Measurements from ENCODE around the gene UPF1.

GRCh38 chr19:18883526-18884304 is 52.0 kb downstream of the UPF1 start:
- no peak for TF ChIP-seq ZNF777 (tag by site-specific recombination; IDR thresholded peaks at IDR 0.05; ENCODE audit: borderline replicate concordance)
- no peak for TF ChIP-seq CTCF (tag by site-specific recombination; IDR thresholded peaks at IDR 0.05)
- TF ChIP-seq ZBTB8A (tag by site-specific recombination; IDR thresholded peaks at IDR 0.05), result no peak

All from HEK293 (cell line).